Endothelial cell of umbilical vein (primary cell): ENCODE measurements around the gene RAB21. TPM values are rescaled to one million over a fixed set of nuclear protein-coding genes. Genes with fewer than 3 reads are reported as not detected.

Source experiments
- BruUV-seq: library from RNA; stranded (reverse); fragments of 400-500 nt; replicated peaks from 2 replicates; lab custom pipeline; 2021; lab: Mats Ljungman, UMichigan
- CTCF ChIA-PET: fragments of 300-600, 350-600 bp; sonication (Branson Sonifier 250); formaldehyde crosslinking; loops from one replicate; lab custom pipeline; 2021; ENCODE audit warnings: antibody characterized with exemption, inconsistent platforms; lab: Charles Lee
- POLR2A ChIA-PET: fragments of 300-600, 350-600 bp; sonication (Branson Sonifier 250); formaldehyde crosslinking; loops from one replicate; lab custom pipeline; 2021; ENCODE audit warnings: antibody characterized with exemption, inconsistent platforms; lab: Charles Lee
- DNase-seq: peaks from one replicate; pipeline ENCODE4 v3.0.0-alpha.2; 2011; ENCODE audit warnings: low read depth, low spot score
- FAIRE-seq: peaks from 2 replicates; lab custom pipeline; 2011; peaks lifted over from hg19 to GRCh38; lab: Jason Lieb, UNC
- H2AFZ ChIP-seq: 2 replicates; pipeline ENCODE4 v1.6.0; 2012; ENCODE audit warnings: low read depth, low read length, control low read depth, inconsistent platforms
- H3K27ac ChIP-seq: 2 replicates; pipeline ENCODE4 v1.5.1; 2011; ENCODE audit warnings: low read depth, mild to moderate bottlenecking, control low read depth, low read length, moderate library complexity; ENCODE audit not compliant: insufficient read depth
- H3K27me3 ChIP-seq, 2 experiments: 2 replicates each; pipeline versions ENCODE4 v1.6.0 to v1.6.1; 2011; ENCODE audit warnings: low read length in 2 of 2, mixed read lengths in 1 of 2; ENCODE audit not compliant: control insufficient read depth in 2 of 2, insufficient read depth in 2 of 2
- H3K36me3 ChIP-seq, 2 experiments: 2 replicates in 1 of 2; 3 replicates in 1 of 2; pipeline ENCODE4 v1.5.1; 2011; ENCODE audit warnings: low read length in 2 of 2, mild to moderate bottlenecking in 1 of 2, moderate library complexity in 1 of 2; ENCODE audit not compliant: control insufficient read depth in 2 of 2, insufficient read depth in 2 of 2; ENCODE audit errors: extremely low read depth in 1 of 2
- H3K4me1 ChIP-seq: 3 replicates; pipeline ENCODE4 v1.5.1; 2011; ENCODE audit warnings: mild to moderate bottlenecking, low read length; ENCODE audit not compliant: control insufficient read depth, insufficient read depth; ENCODE audit errors: extremely low read depth
- H3K4me2 ChIP-seq: 2 replicates; pipeline ENCODE4 v1.6.1; 2011; ENCODE audit warnings: low read length, control low read depth, mixed read lengths; ENCODE audit not compliant: insufficient read depth
- H3K4me3 ChIP-seq, 3 experiments: fragments of 200-600 bp in 1 of 3; sonication (generic), shearing (Covaris generic) in 1 of 3; replicated peaks in 1 of 3; 2 replicates each; pipeline ENCODE4 v1.5.1; 2011 to 2016; ENCODE audit warnings: control low read depth in 3 of 3, low read length in 3 of 3, mild to moderate bottlenecking in 2 of 3, inconsistent platforms in 1 of 3, low read depth in 1 of 3, moderate library complexity in 1 of 3; ENCODE audit not compliant: insufficient read depth in 1 of 3
- H3K79me2 ChIP-seq: 2 replicates; pipeline ENCODE4 v1.6.0; 2012; ENCODE audit warnings: low read length, inconsistent platforms; ENCODE audit not compliant: control insufficient read depth, insufficient read depth
- H3K9ac ChIP-seq: replicated peaks from 2 replicates; pipeline ENCODE3; 2011; ENCODE audit warnings: low read length, control low read depth; ENCODE audit not compliant: insufficient read depth; ENCODE audit errors: extremely low read depth
- H3K9me1 ChIP-seq: replicated peaks from 3 replicates; pipeline ENCODE4 v1.6.0; 2011; ENCODE audit warnings: mild to moderate bottlenecking, low read length; ENCODE audit not compliant: control insufficient read depth, insufficient read depth; ENCODE audit errors: extremely low read depth
- H3K9me3 ChIP-seq: replicated peaks from 2 replicates; pipeline ENCODE4 v1.5.1; 2012; ENCODE audit warnings: low read length, inconsistent platforms; ENCODE audit not compliant: control insufficient read depth, insufficient read depth
- H4K20me1 ChIP-seq: replicated peaks from 2 replicates; pipeline ENCODE3; 2011; ENCODE audit warnings: mild to moderate bottlenecking, low read length; ENCODE audit not compliant: control insufficient read depth, insufficient read depth; ENCODE audit errors: extremely low read depth
- CTCF ChIP-seq, 2 donors: IDR thresholded peaks; 1 replicate in 1 of 2; 2 replicates in 1 of 2; pipeline ENCODE4 v1.5.1; 2011; ENCODE audit warnings: low read length in 2 of 2, mild to moderate bottlenecking in 2 of 2, moderate library complexity in 2 of 2, control low read depth in 1 of 2, inconsistent platforms in 1 of 2, low read depth in 1 of 2; ENCODE audit not compliant: insufficient read depth in 1 of 2; ENCODE audit errors: extremely low read depth in 1 of 2
- GATA2 ChIP-seq: IDR thresholded peaks from 2 replicates; pipeline ENCODE4 v1.7.0; 2011; ENCODE audit warnings: low read depth, mild to moderate bottlenecking, moderate library complexity, mixed read lengths, low read length; ENCODE audit not compliant: insufficient read length, insufficient read depth
- JUN ChIP-seq: IDR thresholded peaks from 2 replicates; pipeline ENCODE4 v1.6.1; 2011; ENCODE audit warnings: borderline replicate concordance, low read depth; ENCODE audit not compliant: insufficient read length, insufficient read depth
- MYC ChIP-seq: IDR thresholded peaks from one replicate; pipeline ENCODE4 v1.6.1; 2011; ENCODE audit warnings: mild to moderate bottlenecking, low read depth, low read length
- POLR2A ChIP-seq: IDR thresholded peaks from 2 replicates; pipeline ENCODE4 v1.6.1; 2012; ENCODE audit warnings: low read depth, mild to moderate bottlenecking, control low read depth, low read length
- dilution Hi-C: fragments of 300-500 bp; cut with MboI; formaldehyde crosslinking; loops from one replicate; pipeline ENCODE4 v1.15.0; 2019; ENCODE audit warnings: low sequenced_read_pairs; ENCODE audit not compliant: extremely low pct_ligation_motif_present
- intact Hi-C: fragments of 100-400 bp; cut with micrococcal nuclease; formaldehyde crosslinking; loops from one replicate; pipeline ENCODE4 v1.10.0; 2022
- polyA plus RNA-seq, 4 experiments: library from polyadenylated mRNA; depleted of rRNA in 3 of 4; stranded (reverse) in 3 of 4; unstranded in 1 of 4; fragments of >200 nt; gene quantifications; 2 replicates each; pipeline versions ENCODE4 v1.2.1 to v1.2.3, GENCODE V29; 2011 to 2012; ENCODE audit warnings: missing spikeins in 1 of 4
- total RNA-seq: library from RNA; stranded (reverse); gene quantifications from 2 replicates; pipeline ENCODE4 v1.2.3, GENCODE V29; 2021

The RAB21 gene
- total and polyA plus RNA-seq, 2 donors (not counting 3 experiments of a cell fraction or from before 2014, with no cell fraction given) = 1.8 to 49.6 TPM

- Histone ChIP-seq H3K9me1 (no peaks in the 10 kb centered on the region), H3K27me3 (no peaks in the 10 kb centered on the region), H3K9me3 (no peaks in the 10 kb centered on the region), H3K36me3 (no peaks in the 10 kb centered on the region), H3K4me1 (no peaks in the 10 kb centered on the region), H3K4me2 (no peak overlapping the region), H4K20me1 (peaks cover 2% of the 10 kb centered on the region), H3K9ac (no peak overlapping the region), H2AFZ (no peak overlapping the region), H3K4me3 (no peak overlapping the region), H3K79me2 (peaks cover 63% of the 10 kb centered on the region), H3K27ac (no peak overlapping the region)
- no peak for FAIRE-seq
- ChIA-PET CTCF (interaction anchor here (1.0 to 7.2 kb wide), 2 partner anchors 20 to 69 kb away, joined by 3 to 115 read pairs; no protein-coding TSS in a partner anchor), POLR2A (no interaction called here)
- DNase-seq = no peak
- TF ChIP-seq GATA2 (no peak), JUN (no peak), CTCF (IDR thresholded peaks at IDR 0.05; ENCODE audit: extremely low read depth in 1 of 2, insufficient read depth in 1 of 2, low read depth in 1 of 2, low read length in 2 of 2) (no peak), POLR2A (no peak), MYC (no peak)
- dilution Hi-C loops = no loop called here
- intact Hi-C loops = no loop called here
- BruUV-seq = no TSS peak
Observed at GRCh38 chr12:71848212-71848611, 93.5 kb downstream of the RAB21 start.
